Measurements from ENCODE around the gene CNTN4.

CNTN4 gene

GRCh38 chr3:2870724-2871333 is 772.2 kb downstream of the CNTN4 start:
- TF ChIP-seq CTCF (conservative IDR thresholded peaks at IDR 0.05; ENCODE audit: low read depth, low read length) = no peak
- no peak overlapping the region for H3K4me3 ChIP-seq (ENCODE audit: low read depth, low read length)
- DNase-seq (ENCODE audit: low read depth) = no peak

GRCh38 chr3:2872884-2873283 is 774.2 kb downstream of the CNTN4 start:
- no peak for DNase-seq (ENCODE audit: low read depth)
- H3K4me3 ChIP-seq (ENCODE audit: low read depth, low read length) = no peak overlapping the region
- no peak for TF ChIP-seq CTCF (conservative IDR thresholded peaks at IDR 0.05; ENCODE audit: low read depth, low read length)

- no peak for TF ChIP-seq CTCF (conservative IDR thresholded peaks at IDR 0.05; ENCODE audit: low read depth, low read length)
- no peak for DNase-seq (ENCODE audit: low read depth)
- no peak overlapping the region for H3K4me3 ChIP-seq (ENCODE audit: low read depth, low read length)
Measured at GRCh38 chr3:2873986-2874385, 775.3 kb downstream of the CNTN4 start.

- no peak for DNase-seq (ENCODE audit: low read depth)
- TF ChIP-seq CTCF (conservative IDR thresholded peaks at IDR 0.05; ENCODE audit: low read depth, low read length) = no peak
- H3K4me3 ChIP-seq (ENCODE audit: low read depth, low read length) = no peak overlapping the region
Measured at GRCh38 chr3:2875699-2876098, 777.0 kb downstream of the CNTN4 start.

- DNase-seq (ENCODE audit: low read depth) = no peak
- H3K4me3 ChIP-seq (ENCODE audit: low read depth, low read length) = no peak overlapping the region
- no peak for TF ChIP-seq CTCF (conservative IDR thresholded peaks at IDR 0.05; ENCODE audit: low read depth, low read length)
Measured at GRCh38 chr3:2876362-2876761, 777.7 kb downstream of the CNTN4 start.

- no peak for DNase-seq (ENCODE audit: low read depth)
- no peak for TF ChIP-seq CTCF (conservative IDR thresholded peaks at IDR 0.05; ENCODE audit: low read depth, low read length)
- no peak overlapping the region for H3K4me3 ChIP-seq (ENCODE audit: low read depth, low read length)
Measured at GRCh38 chr3:2879023-2879422, 780.4 kb downstream of the CNTN4 start.

- TF ChIP-seq CTCF (conservative IDR thresholded peaks at IDR 0.05; ENCODE audit: low read depth, low read length) = no peak
- no peak for DNase-seq (ENCODE audit: low read depth)
- no peak overlapping the region for H3K4me3 ChIP-seq (ENCODE audit: low read depth, low read length)
Measured at GRCh38 chr3:2879587-2879986, 780.9 kb downstream of the CNTN4 start.

Measured in choroid plexus epithelial cell (primary cell).